H1 (cell line): Measurements from ENCODE around the gene RILP. TPM values are rescaled to one million over a fixed set of nuclear protein-coding genes. Genes with fewer than 3 reads are reported as not detected.

Experiments
- BRCA1 ChIP-seq: IDR thresholded peaks from 2 replicates; pipeline ENCODE4 v1.6.1; 2012; ENCODE audit warnings: low read depth, low read length, improper control_type of control experiment
- TAF1 ChIP-seq: IDR thresholded peaks from 2 replicates; pipeline ENCODE4 v1.6.1; 2011; ENCODE audit warnings: mild to moderate bottlenecking, low read depth, low read length
- polyA plus RNA-seq, 7 experiments: library from polyadenylated mRNA; depleted of rRNA in 3 of 7; stranded (reverse) in 5 of 7; unstranded in 2 of 7; fragments of >200 nt in 5 of 7; fragments of 200-250 nt in 2 of 7; gene quantifications; 1 replicate in 5 of 7; 2 replicates in 1 of 7; 4 replicates in 1 of 7; pipeline versions ENCODE4 v1.2.1 to v1.2.3, GENCODE V29; 2011 to 2013; ENCODE audit warnings: missing spikeins in 2 of 7, mixed read lengths in 2 of 7
- total RNA-seq: library from RNA; stranded (reverse); fragmentation: NEBNext Ultra II Directional; extraction: Animal tissue kit (Norgen Biotek cat#: 25700); gene quantifications from 2 replicates; pipeline ENCODE4 v1.2.1, GENCODE V29; 2021
- TF ChIP-seq, protein P1 (sequence below): fragments of 300-600 bp; sonication (generic); IDR thresholded peaks from 2 replicates; pipeline ENCODE4 v1.7.1; 2012; ENCODE audit warnings: low read length, moderate library complexity, mild to moderate bottlenecking, inconsistent platforms; ENCODE audit not compliant: insufficient replicate concordance

The RILP gene
- total and polyA plus RNA-seq, 2 of the 8 experiments (the other 6 are each of a cell fraction or from before 2014, with no cell fraction given), result 6.8 to 7.2 TPM

GRCh38 chr17:1617620-1618174 lies 32.0 kb downstream of the RILP start (continued):
- TF ChIP-seq, protein P1, sequence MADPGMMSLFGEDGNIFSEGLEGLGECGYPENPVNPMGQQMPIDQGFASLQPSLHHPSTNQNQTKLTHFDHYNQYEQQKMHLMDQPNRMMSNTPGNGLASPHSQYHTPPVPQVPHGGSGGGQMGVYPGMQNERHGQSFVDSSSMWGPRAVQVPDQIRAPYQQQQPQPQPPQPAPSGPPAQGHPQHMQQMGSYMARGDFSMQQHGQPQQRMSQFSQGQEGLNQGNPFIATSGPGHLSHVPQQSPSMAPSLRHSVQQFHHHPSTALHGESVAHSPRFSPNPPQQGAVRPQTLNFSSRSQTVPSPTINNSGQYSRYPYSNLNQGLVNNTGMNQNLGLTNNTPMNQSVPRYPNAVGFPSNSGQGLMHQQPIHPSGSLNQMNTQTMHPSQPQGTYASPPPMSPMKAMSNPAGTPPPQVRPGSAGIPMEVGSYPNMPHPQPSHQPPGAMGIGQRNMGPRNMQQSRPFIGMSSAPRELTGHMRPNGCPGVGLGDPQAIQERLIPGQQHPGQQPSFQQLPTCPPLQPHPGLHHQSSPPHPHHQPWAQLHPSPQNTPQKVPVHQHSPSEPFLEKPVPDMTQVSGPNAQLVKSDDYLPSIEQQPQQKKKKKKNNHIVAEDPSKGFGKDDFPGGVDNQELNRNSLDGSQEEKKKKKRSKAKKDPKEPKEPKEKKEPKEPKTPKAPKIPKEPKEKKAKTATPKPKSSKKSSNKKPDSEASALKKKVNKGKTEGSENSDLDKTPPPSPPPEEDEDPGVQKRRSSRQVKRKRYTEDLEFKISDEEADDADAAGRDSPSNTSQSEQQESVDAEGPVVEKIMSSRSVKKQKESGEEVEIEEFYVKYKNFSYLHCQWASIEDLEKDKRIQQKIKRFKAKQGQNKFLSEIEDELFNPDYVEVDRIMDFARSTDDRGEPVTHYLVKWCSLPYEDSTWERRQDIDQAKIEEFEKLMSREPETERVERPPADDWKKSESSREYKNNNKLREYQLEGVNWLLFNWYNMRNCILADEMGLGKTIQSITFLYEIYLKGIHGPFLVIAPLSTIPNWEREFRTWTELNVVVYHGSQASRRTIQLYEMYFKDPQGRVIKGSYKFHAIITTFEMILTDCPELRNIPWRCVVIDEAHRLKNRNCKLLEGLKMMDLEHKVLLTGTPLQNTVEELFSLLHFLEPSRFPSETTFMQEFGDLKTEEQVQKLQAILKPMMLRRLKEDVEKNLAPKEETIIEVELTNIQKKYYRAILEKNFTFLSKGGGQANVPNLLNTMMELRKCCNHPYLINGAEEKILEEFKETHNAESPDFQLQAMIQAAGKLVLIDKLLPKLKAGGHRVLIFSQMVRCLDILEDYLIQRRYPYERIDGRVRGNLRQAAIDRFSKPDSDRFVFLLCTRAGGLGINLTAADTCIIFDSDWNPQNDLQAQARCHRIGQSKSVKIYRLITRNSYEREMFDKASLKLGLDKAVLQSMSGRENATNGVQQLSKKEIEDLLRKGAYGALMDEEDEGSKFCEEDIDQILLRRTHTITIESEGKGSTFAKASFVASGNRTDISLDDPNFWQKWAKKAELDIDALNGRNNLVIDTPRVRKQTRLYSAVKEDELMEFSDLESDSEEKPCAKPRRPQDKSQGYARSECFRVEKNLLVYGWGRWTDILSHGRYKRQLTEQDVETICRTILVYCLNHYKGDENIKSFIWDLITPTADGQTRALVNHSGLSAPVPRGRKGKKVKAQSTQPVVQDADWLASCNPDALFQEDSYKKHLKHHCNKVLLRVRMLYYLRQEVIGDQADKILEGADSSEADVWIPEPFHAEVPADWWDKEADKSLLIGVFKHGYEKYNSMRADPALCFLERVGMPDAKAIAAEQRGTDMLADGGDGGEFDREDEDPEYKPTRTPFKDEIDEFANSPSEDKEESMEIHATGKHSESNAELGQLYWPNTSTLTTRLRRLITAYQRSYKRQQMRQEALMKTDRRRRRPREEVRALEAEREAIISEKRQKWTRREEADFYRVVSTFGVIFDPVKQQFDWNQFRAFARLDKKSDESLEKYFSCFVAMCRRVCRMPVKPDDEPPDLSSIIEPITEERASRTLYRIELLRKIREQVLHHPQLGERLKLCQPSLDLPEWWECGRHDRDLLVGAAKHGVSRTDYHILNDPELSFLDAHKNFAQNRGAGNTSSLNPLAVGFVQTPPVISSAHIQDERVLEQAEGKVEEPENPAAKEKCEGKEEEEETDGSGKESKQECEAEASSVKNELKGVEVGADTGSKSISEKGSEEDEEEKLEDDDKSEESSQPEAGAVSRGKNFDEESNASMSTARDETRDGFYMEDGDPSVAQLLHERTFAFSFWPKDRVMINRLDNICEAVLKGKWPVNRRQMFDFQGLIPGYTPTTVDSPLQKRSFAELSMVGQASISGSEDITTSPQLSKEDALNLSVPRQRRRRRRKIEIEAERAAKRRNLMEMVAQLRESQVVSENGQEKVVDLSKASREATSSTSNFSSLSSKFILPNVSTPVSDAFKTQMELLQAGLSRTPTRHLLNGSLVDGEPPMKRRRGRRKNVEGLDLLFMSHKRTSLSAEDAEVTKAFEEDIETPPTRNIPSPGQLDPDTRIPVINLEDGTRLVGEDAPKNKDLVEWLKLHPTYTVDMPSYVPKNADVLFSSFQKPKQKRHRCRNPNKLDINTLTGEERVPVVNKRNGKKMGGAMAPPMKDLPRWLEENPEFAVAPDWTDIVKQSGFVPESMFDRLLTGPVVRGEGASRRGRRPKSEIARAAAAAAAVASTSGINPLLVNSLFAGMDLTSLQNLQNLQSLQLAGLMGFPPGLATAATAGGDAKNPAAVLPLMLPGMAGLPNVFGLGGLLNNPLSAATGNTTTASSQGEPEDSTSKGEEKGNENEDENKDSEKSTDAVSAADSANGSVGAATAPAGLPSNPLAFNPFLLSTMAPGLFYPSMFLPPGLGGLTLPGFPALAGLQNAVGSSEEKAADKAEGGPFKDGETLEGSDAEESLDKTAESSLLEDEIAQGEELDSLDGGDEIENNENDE, result no peak
- TF ChIP-seq BRCA1 (no peak), TAF1 (no peak)
